Raji (cell line): ENCODE measurements around the gene PTPN5.

ENCODE experiments used
- POLR2A ChIP-seq: IDR thresholded peaks from 2 replicates; pipeline ENCODE4 v1.6.1; 2011; ENCODE audit warnings: low read depth, low read length, control low read depth; ENCODE audit not compliant: insufficient read depth

The PTPN5 gene

GRCh38 chr11:18713646-18714442, 77.8 kb downstream of the PTPN5 start:
- no peak for TF ChIP-seq POLR2A

- TF ChIP-seq POLR2A = no peak
Measured at GRCh38 chr11:18710545-18710944, 81.1 kb downstream of the PTPN5 start.

DNA sequence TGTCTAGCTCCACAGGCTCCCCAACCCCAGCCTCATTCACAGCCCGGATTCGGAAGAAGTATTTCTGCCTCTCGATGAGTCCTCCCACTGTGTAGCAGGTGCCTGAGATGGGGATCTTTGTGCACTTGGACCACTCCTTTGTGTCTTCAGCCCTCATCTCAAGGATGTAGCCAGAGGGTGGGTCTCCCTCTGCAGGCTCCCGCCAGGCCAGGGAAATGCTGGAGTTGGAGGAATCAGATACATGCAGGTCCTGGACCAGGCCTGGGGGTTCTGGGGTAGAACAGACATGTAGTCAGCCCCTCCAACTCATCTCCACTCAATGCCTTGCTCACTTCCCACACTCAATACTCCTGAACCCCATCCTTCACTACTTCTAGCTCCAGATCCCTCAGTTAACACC, 82.2 kb downstream of the PTPN5 start:
- TF ChIP-seq POLR2A = no peak

DNA sequence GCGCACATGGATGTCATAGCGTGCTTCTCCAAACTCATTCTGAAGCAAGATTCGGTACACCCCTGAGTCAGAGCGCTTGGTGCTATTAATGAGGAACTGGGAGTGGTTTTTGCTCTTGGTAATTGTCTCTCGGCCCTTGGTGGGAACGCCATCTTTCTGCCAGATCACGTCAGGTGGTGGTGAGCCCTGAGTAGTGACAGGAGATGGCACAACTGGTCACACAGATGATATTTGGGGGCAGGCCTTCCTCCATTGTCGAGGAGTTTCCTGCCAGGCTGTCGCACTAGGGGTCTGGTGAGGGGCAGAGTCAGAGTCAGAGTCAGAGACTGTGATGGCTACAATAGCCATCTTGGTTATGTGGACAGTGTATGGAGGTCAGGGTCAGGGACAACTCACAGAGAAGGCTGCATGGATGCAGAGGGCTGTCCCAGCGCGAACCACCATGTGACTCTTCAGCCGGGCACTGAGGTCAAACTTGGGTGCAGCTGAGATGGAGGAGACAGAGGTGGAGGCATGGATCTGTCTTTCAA, 83.7 kb downstream of the PTPN5 start:
- TF ChIP-seq POLR2A = no peak

GRCh38 chr11:18706330-18707243, 85.0 kb downstream of the PTPN5 start:
- TF ChIP-seq POLR2A = no peak

DNA sequence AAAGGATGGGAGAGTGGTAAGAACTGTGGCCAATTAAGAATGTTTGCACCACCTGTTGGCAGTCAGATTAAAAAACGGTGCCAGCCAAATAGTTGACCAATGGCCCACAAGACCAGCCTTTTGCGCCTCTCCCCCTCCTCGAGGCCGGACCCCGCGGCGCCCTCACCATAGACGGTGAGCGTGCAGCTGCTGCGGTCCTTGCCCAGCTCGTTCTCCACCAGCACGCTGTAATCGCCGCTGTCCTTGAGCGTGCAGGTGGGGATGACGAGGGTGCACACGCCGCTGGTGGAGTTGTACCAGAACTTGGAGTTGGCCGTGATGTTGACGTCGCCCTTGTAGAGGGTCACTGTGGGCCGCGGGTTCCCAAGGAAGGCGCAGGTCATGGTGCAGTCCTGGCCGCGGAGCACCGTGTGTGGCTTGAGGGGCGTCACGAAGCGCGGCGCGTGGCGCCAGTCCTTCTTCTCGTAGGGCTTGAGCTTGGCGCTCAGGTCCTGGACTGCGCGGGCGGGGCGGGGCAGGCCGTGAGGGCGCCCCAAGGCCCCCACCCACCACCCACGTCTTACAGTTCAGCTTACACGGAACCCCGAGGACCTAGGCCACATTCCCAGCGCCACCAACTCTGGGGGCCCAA, 85.8 kb downstream of the PTPN5 start:
- no peak for TF ChIP-seq POLR2A

- no peak for TF ChIP-seq POLR2A
Measured at GRCh38 chr11:18704698-18705097, 86.9 kb downstream of the PTPN5 start.

- no peak for TF ChIP-seq POLR2A
Measured at GRCh38 chr11:18704045-18704645, 87.5 kb downstream of the PTPN5 start.

- no peak for TF ChIP-seq POLR2A
Measured at GRCh38 chr11:18703001-18703763, 88.4 kb downstream of the PTPN5 start.

DNA sequence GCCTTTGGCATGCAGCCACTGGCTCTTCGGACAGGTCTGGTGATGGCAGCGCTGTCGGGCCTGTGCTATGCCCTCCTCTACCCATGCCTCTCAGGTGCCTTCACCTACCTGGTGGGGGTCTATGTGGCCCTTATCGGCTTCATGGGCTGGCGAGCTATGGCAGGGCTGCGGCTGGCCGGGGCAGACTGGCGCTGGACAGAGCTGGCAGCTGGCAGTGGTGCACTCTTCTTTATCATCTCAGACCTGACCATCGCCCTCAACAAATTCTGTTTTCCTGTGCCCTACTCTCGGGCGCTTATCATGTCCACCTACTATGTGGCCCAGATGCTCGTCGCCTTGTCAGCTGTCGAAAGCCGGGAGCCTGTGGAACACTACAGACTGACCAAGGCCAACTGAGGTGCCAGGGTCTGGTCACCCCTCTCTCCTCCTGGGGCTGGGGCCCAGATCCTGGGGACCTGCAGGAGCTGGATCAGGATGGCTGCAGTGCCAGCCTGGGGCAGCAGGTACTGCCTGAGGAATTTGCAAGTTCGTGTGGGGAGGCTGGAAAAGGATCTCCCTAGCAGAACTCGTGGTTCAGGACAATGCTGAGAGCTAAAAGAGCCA, 89.9 kb downstream of the PTPN5 start:
- TF ChIP-seq POLR2A = no peak

- TF ChIP-seq POLR2A = no peak
Measured at GRCh38 chr11:18700872-18701271, 90.7 kb downstream of the PTPN5 start.

- no peak for TF ChIP-seq POLR2A
Measured at GRCh38 chr11:18700375-18700774, 91.2 kb downstream of the PTPN5 start.

DNA sequence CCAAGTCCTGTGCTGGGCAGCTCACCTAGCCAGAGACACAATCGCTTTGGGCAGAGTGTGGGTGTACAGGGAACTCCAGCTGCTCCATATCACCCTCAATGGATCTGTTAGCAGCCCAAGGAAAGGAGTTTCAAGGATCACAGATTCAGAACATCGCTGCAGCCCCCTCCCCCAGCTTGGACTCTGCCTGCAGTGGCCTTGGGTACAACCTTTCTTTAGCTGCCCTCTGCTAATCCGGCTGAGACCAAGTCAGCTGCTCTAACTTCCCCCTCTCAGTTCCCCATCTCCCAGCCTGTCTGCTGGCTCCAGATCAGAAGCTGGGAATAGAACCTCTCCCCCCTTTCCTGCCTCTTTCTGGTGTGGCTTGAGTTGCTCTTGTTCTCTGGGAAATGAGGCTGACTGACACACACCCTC, 91.7 kb downstream of the PTPN5 start:
- no peak for TF ChIP-seq POLR2A

- no peak for TF ChIP-seq POLR2A
Measured at GRCh38 chr11:18699269-18699596, 92.4 kb downstream of the PTPN5 start.
